ENCODE measurements around the gene PNMA8B.
"Not testable (repeated sequence)": the region's sequence is repeated elsewhere in the genome, so short reads cannot be mapped to it uniquely, and the experiment has no call there.

DNA sequence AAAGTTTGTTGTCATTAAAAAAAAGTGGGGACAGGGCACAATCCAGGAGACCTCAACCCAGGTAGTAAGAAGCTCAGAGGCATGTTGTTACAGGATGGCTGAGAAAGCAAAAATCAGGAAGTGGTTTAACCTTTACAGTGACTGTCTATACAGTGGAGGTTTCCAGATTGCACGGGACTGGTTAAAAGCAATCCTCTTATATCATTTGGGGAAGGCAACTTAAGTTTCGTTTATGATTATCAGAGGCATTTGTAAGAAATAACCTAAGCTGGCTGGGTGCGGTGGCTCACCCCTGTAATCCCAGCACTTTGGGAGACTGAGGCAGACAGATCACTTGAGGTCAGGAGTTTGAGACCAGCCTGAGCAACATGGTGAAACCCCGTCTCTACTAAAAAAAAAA is 27.3 kb upstream of the PNMA8B start:
- TF ChIP-seq POLR2A, CTCF, POLR2AphosphoS5 (IDR thresholded peaks at IDR 0.05): not testable (repeated sequence)

All from breast epithelium (tissue), 3 donors.